K562 (cell line): ENCODE data around the gene NLK. TPM values are rescaled to one million over a fixed set of nuclear protein-coding genes. Genes with fewer than 3 reads are reported as not detected.

Experiments used
- DIDO1 ChIP-seq: fragments of 450-650 bp; IDR thresholded peaks from 2 replicates; pipeline ENCODE4 v1.6.1; 2016; ENCODE audit warnings: low read depth, missing biosample characterization, missing genetic modification characterization
- DPF2 ChIP-seq: fragments of 450-650 bp; IDR thresholded peaks from 2 replicates; pipeline ENCODE4 v1.6.1; 2016
- ELF4 ChIP-seq: fragments of 450-650 bp; formaldehyde crosslinking; IDR thresholded peaks from 2 replicates; pipeline ENCODE4 v1.4.0; 2022; ENCODE audit warnings: missing genetic modification characterization
- GATAD2B ChIP-seq: fragments of 450-650 bp; IDR thresholded peaks from 2 replicates; pipeline ENCODE4 v1.6.1; 2017; ENCODE audit warnings: mild to moderate bottlenecking, borderline replicate concordance
- HDAC8 ChIP-seq: fragments of 450-650 bp; IDR thresholded peaks from 2 replicates; pipeline ENCODE4 v1.6.1; 2016; ENCODE audit warnings: mild to moderate bottlenecking, missing genetic modification characterization, moderate library complexity, missing compliant biosample characterization
- HMGN3 ChIP-seq: IDR thresholded peaks from 2 replicates; pipeline ENCODE4 v1.6.1; 2011; ENCODE audit warnings: borderline replicate concordance, low read depth, mild to moderate bottlenecking, mixed read lengths, low read length; ENCODE audit not compliant: insufficient read length; ENCODE audit errors: extremely low read depth
- HNRNPUL1 ChIP-seq: fragments of 200-400 bp; formaldehyde crosslinking; IDR thresholded peaks from 2 replicates; pipeline ENCODE4 v1.6.1; 2017; ENCODE audit warnings: low read length
- KDM2B ChIP-seq: fragments of 250-450 bp; sonication (Bioruptor Pico); IDR thresholded peaks from 2 replicates; pipeline ENCODE4 v1.8.0; 2021; ENCODE audit warnings: mild to moderate bottlenecking, moderate library complexity
- MAFG ChIP-seq: fragments of 450-650 bp; conservative IDR thresholded peaks from 2 replicates; pipeline ENCODE4 v1.6.1; 2016; ENCODE audit warnings: missing genetic modification characterization, missing compliant biosample characterization
- MTA2 ChIP-seq: fragments of 450-650 bp; IDR thresholded peaks from 2 replicates; pipeline ENCODE4 v1.6.1; 2016; ENCODE audit warnings: low read depth
- NFXL1 ChIP-seq: fragments of 450-650 bp; formaldehyde crosslinking; IDR thresholded peaks from 2 replicates; pipeline ENCODE4 v1.4.0; 2021; ENCODE audit warnings: mild to moderate bottlenecking
- PTTG1 ChIP-seq: fragments of 450-650 bp; IDR thresholded peaks from 2 replicates; pipeline ENCODE4 v1.6.1; 2016; ENCODE audit warnings: low read depth, mild to moderate bottlenecking, missing genetic modification characterization, missing compliant biosample characterization
- RCOR1 ChIP-seq, 2 experiments: IDR thresholded peaks; 2 replicates each; pipeline ENCODE4 v1.6.1; 2012; ENCODE audit warnings: low read depth in 2 of 2, low read length in 2 of 2, borderline replicate concordance in 1 of 2, improper control_type of control experiment in 1 of 2
- RFX7 ChIP-seq: fragments of 250-450 bp; sonication (Bioruptor Pico); IDR thresholded peaks from 2 replicates; pipeline ENCODE4 v1.5.1; 2021; ENCODE audit warnings: mild to moderate bottlenecking
- SMAD3 ChIP-seq: fragments of 450-650 bp; formaldehyde crosslinking; conservative IDR thresholded peaks from 2 replicates; pipeline ENCODE4 v1.4.0; 2020; ENCODE audit warnings: mild to moderate bottlenecking
- SPI1 ChIP-seq: IDR thresholded peaks from 2 replicates; pipeline ENCODE4 v1.6.1; 2011; ENCODE audit warnings: low read depth, low read length, control low read depth, borderline replicate concordance
- TBL1XR1 ChIP-seq, 2 experiments: IDR thresholded peaks; 2 replicates each; pipeline ENCODE4 v1.6.1; 2012; ENCODE audit warnings: improper control_type of control experiment in 2 of 2, low read length in 2 of 2, mild to moderate bottlenecking in 1 of 2
- TEAD1 ChIP-seq, 2 experiments: fragments of 450-650 bp in 1 of 2; sonication (generic) in 1 of 2; formaldehyde crosslinking; IDR thresholded peaks; 2 replicates each; pipeline versions ENCODE4 v1.4.0 to v1.8.0; 2020 to 2022; ENCODE audit warnings: mild to moderate bottlenecking in 2 of 2, missing genetic modification reagents in 1 of 2
- ZNF316 ChIP-seq: fragments of 450-650 bp; IDR thresholded peaks from 2 replicates; pipeline ENCODE4 v1.6.1; 2016
- polyA plus RNA-seq, 8 experiments: library from polyadenylated mRNA; depleted of rRNA in 4 of 8; stranded (reverse) in 5 of 8; unstranded in 3 of 8; fragments of >200 nt; fragmentation: Nextera tagmentation in 2 of 8; fragmentation: Illumina TruSeq in 1 of 8; extraction: Ambion mirVana in 2 of 8; extraction: Trizol in 1 of 8; gene quantifications; 2 replicates each; pipeline versions ENCODE4 v1.2.1 to v1.2.3, GENCODE V29; 2011 to 2014; ENCODE audit warnings: inconsistent platforms in 1 of 8, missing spikeins in 1 of 8
- total RNA-seq, 7 experiments: library from RNA; depleted of rRNA in 6 of 7; stranded (reverse); fragments of >200 nt in 6 of 7; fragmentation: Illumina TruSeq in 2 of 7; extraction: Trizol in 2 of 7; gene quantifications; 2 replicates each; pipeline versions ENCODE4 v1.2.1 to v1.2.3, GENCODE V29; 2011 to 2021; ENCODE audit warnings: low replicate concordance in 1 of 7
- TF ChIP-seq, protein P1 (sequence below): fragments of 250-450 bp; sonication (Bioruptor Pico); IDR thresholded peaks from 2 replicates; pipeline ENCODE4 v1.4.0; 2020; ENCODE audit warnings: mild to moderate bottlenecking
- TF ChIP-seq, protein P2 (sequence below): IDR thresholded peaks from 2 replicates; pipeline ENCODE4 v1.6.1; 2016; ENCODE audit warnings: missing genetic modification characterization, missing compliant biosample characterization
- TF ChIP-seq, protein P3 (sequence below): fragments of 250-450 bp; sonication (Bioruptor Pico); IDR thresholded peaks from 2 replicates; pipeline ENCODE4 v1.4.0; 2020

NLK gene
- total and polyA plus RNA-seq, 9 of the 15 experiments (the other 6 are each of a cell fraction or from before 2014, with no cell fraction given), result 10.9 to 59.6 (median 26.7) TPM

DNA sequence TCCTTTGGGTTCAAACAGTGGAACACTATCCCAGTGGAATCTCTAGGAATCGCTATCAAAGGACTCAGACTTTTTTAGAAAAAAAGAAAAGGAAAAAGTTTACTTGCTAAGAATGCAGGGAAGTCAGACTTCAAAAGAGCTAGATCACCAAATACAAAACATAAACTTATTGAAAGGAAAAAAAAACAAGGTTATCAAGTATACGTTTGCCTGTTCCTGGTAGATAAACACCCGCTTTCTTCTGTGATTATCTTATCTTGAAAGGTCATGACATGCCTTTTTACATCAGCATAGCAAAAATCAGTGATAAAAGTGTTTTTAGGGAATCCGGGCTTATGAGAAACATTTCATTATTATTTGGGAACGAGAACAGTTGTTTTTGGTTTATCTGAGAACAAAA, 147.2 kb downstream of the NLK start (continued):
- TF ChIP-seq ELF4 (CRISPR knock-in tag) (0 out of 2 replicates have a peak, but pooled peaks have one; percentile 35), PTTG1 (no peak), HNRNPUL1 (no peak), DIDO1 (tag) (no peak), TBL1XR1 (IDR thresholded peaks at IDR 0.05; ENCODE audit: low read length in 2 of 2) (peak in 1 of 2 experiments; percentile 80; a peak in 2 of 4 replicates), SPI1 (no peak), RFX7 (CRISPR knock-in tag) (no peak), RCOR1 (IDR thresholded peaks at IDR 0.05; ENCODE audit: borderline replicate concordance in 1 of 2, low read depth in 2 of 2, low read length in 2 of 2) (peak in 1 of 2 experiments; percentile 96; a peak in 2 of 4 replicates), MAFG (peak; percentile 41; the same call in 1 of the 2 replicates), HDAC8 (tag) (no peak), DPF2 (peak; percentile 91), NFXL1 (no peak), HMGN3 (peak; percentile 68), SMAD3 (CRISPR knock-in tag) (no peak), ZNF316 (no peak), TEAD1 (CRISPR knock-in tag; IDR thresholded peaks at IDR 0.05) (peak in 1 of 2 experiments; percentile 76; a peak in 2 of 4 replicates), KDM2B (CRISPR knock-in tag) (no peak), GATAD2B (peak; percentile 50; the same call in 1 of the 2 replicates), MTA2 (peak; percentile 77)
- TF ChIP-seq, protein P1, sequence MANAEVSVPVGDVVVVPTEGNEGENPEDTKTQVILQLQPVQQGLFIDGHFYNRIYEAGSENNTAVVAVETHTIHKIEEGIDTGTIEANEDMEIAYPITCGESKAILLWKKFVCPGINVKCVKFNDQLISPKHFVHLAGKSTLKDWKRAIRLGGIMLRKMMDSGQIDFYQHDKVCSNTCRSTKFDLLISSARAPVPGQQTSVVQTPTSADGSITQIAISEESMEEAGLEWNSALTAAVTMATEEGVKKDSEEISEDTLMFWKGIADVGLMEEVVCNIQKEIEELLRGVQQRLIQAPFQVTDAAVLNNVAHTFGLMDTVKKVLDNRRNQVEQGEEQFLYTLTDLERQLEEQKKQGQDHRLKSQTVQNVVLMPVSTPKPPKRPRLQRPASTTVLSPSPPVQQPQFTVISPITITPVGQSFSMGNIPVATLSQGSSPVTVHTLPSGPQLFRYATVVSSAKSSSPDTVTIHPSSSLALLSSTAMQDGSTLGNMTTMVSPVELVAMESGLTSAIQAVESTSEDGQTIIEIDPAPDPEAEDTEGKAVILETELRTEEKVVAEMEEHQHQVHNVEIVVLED (CRISPR knock-in tag), result no peak
- TF ChIP-seq, protein P2, sequence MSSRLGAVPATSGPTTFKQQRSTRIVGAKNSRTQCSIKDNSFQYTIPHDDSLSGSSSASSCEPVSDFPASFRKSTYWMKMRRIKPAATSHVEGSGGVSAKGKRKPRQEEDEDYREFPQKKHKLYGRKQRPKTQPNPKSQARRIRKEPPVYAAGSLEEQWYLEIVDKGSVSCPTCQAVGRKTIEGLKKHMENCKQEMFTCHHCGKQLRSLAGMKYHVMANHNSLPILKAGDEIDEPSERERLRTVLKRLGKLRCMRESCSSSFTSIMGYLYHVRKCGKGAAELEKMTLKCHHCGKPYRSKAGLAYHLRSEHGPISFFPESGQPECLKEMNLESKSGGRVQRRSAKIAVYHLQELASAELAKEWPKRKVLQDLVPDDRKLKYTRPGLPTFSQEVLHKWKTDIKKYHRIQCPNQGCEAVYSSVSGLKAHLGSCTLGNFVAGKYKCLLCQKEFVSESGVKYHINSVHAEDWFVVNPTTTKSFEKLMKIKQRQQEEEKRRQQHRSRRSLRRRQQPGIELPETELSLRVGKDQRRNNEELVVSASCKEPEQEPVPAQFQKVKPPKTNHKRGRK (tag), result no peak
- TF ChIP-seq, protein P3, sequence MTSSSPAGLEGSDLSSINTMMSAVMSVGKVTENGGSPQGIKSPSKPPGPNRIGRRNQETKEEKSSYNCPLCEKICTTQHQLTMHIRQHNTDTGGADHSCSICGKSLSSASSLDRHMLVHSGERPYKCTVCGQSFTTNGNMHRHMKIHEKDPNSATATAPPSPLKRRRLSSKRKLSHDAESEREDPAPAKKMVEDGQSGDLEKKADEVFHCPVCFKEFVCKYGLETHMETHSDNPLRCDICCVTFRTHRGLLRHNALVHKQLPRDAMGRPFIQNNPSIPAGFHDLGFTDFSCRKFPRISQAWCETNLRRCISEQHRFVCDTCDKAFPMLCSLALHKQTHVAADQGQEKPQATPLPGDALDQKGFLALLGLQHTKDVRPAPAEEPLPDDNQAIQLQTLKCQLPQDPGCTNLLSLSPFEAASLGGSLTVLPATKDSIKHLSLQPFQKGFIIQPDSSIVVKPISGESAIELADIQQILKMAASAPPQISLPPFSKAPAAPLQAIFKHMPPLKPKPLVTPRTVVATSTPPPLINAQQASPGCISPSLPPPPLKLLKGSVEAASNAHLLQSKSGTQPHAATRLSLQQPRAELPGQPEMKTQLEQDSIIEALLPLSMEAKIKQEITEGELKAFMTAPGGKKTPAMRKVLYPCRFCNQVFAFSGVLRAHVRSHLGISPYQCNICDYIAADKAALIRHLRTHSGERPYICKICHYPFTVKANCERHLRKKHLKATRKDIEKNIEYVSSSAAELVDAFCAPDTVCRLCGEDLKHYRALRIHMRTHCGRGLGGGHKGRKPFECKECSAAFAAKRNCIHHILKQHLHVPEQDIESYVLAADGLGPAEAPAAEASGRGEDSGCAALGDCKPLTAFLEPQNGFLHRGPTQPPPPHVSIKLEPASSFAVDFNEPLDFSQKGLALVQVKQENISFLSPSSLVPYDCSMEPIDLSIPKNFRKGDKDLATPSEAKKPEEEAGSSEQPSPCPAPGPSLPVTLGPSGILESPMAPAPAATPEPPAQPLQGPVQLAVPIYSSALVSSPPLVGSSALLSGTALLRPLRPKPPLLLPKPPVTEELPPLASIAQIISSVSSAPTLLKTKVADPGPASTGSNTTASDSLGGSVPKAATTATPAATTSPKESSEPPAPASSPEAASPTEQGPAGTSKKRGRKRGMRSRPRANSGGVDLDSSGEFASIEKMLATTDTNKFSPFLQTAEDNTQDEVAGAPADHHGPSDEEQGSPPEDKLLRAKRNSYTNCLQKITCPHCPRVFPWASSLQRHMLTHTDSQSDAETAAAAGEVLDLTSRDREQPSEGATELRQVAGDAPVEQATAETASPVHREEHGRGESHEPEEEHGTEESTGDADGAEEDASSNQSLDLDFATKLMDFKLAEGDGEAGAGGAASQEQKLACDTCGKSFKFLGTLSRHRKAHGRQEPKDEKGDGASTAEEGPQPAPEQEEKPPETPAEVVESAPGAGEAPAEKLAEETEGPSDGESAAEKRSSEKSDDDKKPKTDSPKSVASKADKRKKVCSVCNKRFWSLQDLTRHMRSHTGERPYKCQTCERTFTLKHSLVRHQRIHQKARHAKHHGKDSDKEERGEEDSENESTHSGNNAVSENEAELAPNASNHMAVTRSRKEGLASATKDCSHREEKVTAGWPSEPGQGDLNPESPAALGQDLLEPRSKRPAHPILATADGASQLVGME, result no peak
